ENCODE data around the gene MTMR11.

DNA sequence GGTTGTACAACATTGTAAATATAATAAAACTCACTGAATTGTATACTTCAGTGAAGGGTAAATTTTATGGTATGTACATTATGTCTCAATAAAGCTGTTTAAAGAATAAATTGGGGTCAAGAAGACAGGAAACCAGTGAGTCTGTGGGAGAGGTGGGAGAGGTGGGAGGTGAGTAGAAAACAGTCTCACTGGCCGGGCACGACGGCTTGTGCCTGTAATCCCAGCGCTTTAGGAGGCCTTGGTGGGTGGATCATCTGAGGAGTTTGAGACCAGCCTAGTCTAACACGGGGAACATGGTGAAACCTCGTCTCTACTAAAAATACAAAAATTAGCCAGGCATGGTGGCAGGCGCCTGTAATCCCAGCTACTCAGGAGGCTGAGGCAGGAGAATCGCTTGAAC is 4.2 kb downstream of the MTMR11 start:
- TF ChIP-seq FOXM1 (IDR thresholded peaks at IDR 0.05; ENCODE audit: low read depth, low read length) (no peak), NFYB (IDR thresholded peaks at IDR 0.05; ENCODE audit: insufficient read depth, low read depth, low read length) (no peak), CHD2 (IDR thresholded peaks at IDR 0.05; ENCODE audit: borderline replicate concordance, low read depth, low read length) (no peak), EZH2 (IDR thresholded peaks at IDR 0.05; ENCODE audit: borderline replicate concordance, control insufficient read depth, low read depth, low read length) (no peak)
- TF ChIP-seq, protein P1, sequence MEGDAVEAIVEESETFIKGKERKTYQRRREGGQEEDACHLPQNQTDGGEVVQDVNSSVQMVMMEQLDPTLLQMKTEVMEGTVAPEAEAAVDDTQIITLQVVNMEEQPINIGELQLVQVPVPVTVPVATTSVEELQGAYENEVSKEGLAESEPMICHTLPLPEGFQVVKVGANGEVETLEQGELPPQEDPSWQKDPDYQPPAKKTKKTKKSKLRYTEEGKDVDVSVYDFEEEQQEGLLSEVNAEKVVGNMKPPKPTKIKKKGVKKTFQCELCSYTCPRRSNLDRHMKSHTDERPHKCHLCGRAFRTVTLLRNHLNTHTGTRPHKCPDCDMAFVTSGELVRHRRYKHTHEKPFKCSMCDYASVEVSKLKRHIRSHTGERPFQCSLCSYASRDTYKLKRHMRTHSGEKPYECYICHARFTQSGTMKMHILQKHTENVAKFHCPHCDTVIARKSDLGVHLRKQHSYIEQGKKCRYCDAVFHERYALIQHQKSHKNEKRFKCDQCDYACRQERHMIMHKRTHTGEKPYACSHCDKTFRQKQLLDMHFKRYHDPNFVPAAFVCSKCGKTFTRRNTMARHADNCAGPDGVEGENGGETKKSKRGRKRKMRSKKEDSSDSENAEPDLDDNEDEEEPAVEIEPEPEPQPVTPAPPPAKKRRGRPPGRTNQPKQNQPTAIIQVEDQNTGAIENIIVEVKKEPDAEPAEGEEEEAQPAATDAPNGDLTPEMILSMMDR (IDR thresholded peaks at IDR 0.05 in 2 of 3, conservative IDR thresholded peaks at IDR 0.05 in 1 of 3; ENCODE audit: control insufficient read depth in 2 of 3, extremely low read depth in 1 of 3, insufficient read depth in 1 of 3, low read depth in 3 of 3, low read length in 3 of 3) = no peak

All from GM12878 (cell line).